ENCODE data around the gene SLC2A5. TPM values are rescaled to one million over a fixed set of nuclear protein-coding genes. Genes with fewer than 3 reads are reported as not detected.
A peak's percentile ranks its signal among the peaks of the same experiment; 100 is the strongest.
"Not testable (repeated sequence)": the region's sequence is repeated elsewhere in the genome, so short reads cannot be mapped to it uniquely, and the experiment has no call there.

Gene SLC2A5
- total RNA-seq, 4 donors from 2014 or later, result 12.4 to 730 (median 340) TPM

- no peak for DNase-seq
- no peaks in the 10 kb centered on the region for H3K9me3 ChIP-seq
- TF ChIP-seq CTCF (IDR thresholded peaks at IDR 0.05), result no peak
- no peak for TF ChIP-seq POLR2A (IDR thresholded peaks at IDR 0.05)
- H3K4me3 ChIP-seq, result no peak overlapping the region
- peaks cover 0 to 6% (median 3%) of the 10 kb centered on the region in 4 donors for H3K4me1 ChIP-seq
- no peaks in the 10 kb centered on the region for H3K36me3 ChIP-seq
- H3K27me3 ChIP-seq, result no peaks in the 10 kb centered on the region
- peak overlapping the region in 1 of 4 donors; percentile 9 for H3K27ac ChIP-seq
Measured at GRCh38 chr1:9025449-9025848, 44.0 kb downstream of the SLC2A5 start.

- Histone ChIP-seq H3K9me3 (no peaks in the 10 kb centered on the region), H3K27ac (no peak overlapping the region), H3K4me1 (peaks cover 0 to 6% (median 3%) of the 10 kb centered on the region in 4 donors)
Measured at GRCh38 chr1:9024837-9025236, 44.6 kb downstream of the SLC2A5 start.

GRCh38 chr1:9022773-9023172 is 46.7 kb downstream of the SLC2A5 start:
- H3K4me3 ChIP-seq, result no peak overlapping the region
- no peaks in the 10 kb centered on the region for H3K36me3 ChIP-seq
- no peak for TF ChIP-seq POLR2A (IDR thresholded peaks at IDR 0.05)
- TF ChIP-seq CTCF (IDR thresholded peaks at IDR 0.05), result no peak
- peaks cover 0 to 6% (median 3%) of the 10 kb centered on the region in 4 donors for H3K4me1 ChIP-seq
- H3K27ac ChIP-seq, result peak overlapping the region in 3 of 4 donors; percentile 17 to 75 (median 73)
- no peaks in the 10 kb centered on the region for H3K9me3 ChIP-seq
- H3K27me3 ChIP-seq, result no peaks in the 10 kb centered on the region
- no peak for DNase-seq

More at GRCh38 chr1:9024837-9025236, 44.6 kb downstream of the SLC2A5 start:
- H3K27me3 ChIP-seq, result no peaks in the 10 kb centered on the region
- H3K36me3 ChIP-seq, result no peaks in the 10 kb centered on the region
- TF ChIP-seq CTCF (IDR thresholded peaks at IDR 0.05), result no peak
- no peak for TF ChIP-seq POLR2A (IDR thresholded peaks at IDR 0.05)
- no peak overlapping the region for H3K4me3 ChIP-seq
- no peak for DNase-seq

GRCh38 chr1:9022026-9022738 is 47.3 kb downstream of the SLC2A5 start:
- DNase-seq, result peak in 1 of 3 donors; percentile 72
- not testable (repeated sequence) for H3K4me1 ChIP-seq

GRCh38 chr1:9020305-9020704 is 49.1 kb downstream of the SLC2A5 start:
- Histone ChIP-seq H3K4me3 (no peak overlapping the region), H3K4me1 (peaks cover 0 to 6% (median 0%) of the 10 kb centered on the region in 4 donors), H3K27me3 (no peaks in the 10 kb centered on the region), H3K36me3 (no peaks in the 10 kb centered on the region), H3K9me3 (no peaks in the 10 kb centered on the region), H3K27ac (no peak overlapping the region)
- TF ChIP-seq CTCF (IDR thresholded peaks at IDR 0.05) (no peak), POLR2A (IDR thresholded peaks at IDR 0.05) (no peak)
- no peak for DNase-seq

More at GRCh38 chr1:9022026-9022738, 47.3 kb downstream of the SLC2A5 start:
- not testable (repeated sequence) for H3K4me3 ChIP-seq, H3K36me3 ChIP-seq, H3K27me3 ChIP-seq, H3K9me3 ChIP-seq
- peak overlapping the region in 2 of 4 donors; percentile 73 to 75 for H3K27ac ChIP-seq

- Histone ChIP-seq H3K4me1 (peaks cover 0 to 6% (median 0%) of the 10 kb centered on the region in 4 donors), H3K27ac (no peak overlapping the region), H3K36me3 (no peaks in the 10 kb centered on the region), H3K4me3 (no peak overlapping the region), H3K27me3 (no peaks in the 10 kb centered on the region), H3K9me3 (no peaks in the 10 kb centered on the region)
- DNase-seq, result no peak
- no peak for TF ChIP-seq POLR2A (IDR thresholded peaks at IDR 0.05)
- TF ChIP-seq CTCF (IDR thresholded peaks at IDR 0.05), result no peak
Measured at GRCh38 chr1:9019896-9020295, 49.5 kb downstream of the SLC2A5 start.

Data from Peyer's patch (tissue), 4 donors.